BE2C (cell line): ENCODE measurements around the gene AFF1.

Experiments
- DNase-seq: peaks from one replicate; pipeline ENCODE4 v3.0.0-alpha.2; 2020
- H3K27me3 ChIP-seq: fragments of 250-450 bp; sonication (Bioruptor Pico); 2 replicates; pipeline ENCODE4 v1.5.1; 2020; ENCODE audit warnings: mild to moderate bottlenecking
- H3K36me3 ChIP-seq: fragments of 250-450 bp; sonication (Bioruptor Pico); 2 replicates; pipeline ENCODE4 v1.5.1; 2020; ENCODE audit warnings: mild to moderate bottlenecking
- H3K4me1 ChIP-seq: fragments of 250-450 bp; sonication (Bioruptor Pico); 2 replicates; pipeline ENCODE4 v1.5.1; 2020
- H3K4me3 ChIP-seq: 2 replicates; pipeline ENCODE4 v1.5.1; 2011; ENCODE audit warnings: low read depth, low read length
- H3K9me3 ChIP-seq: fragments of 250-450 bp; sonication (Bioruptor Pico); 2 replicates; pipeline ENCODE4 v1.5.1; 2020
- CTCF ChIP-seq: IDR thresholded peaks from 2 replicates; pipeline ENCODE4 v1.5.1; 2012; ENCODE audit warnings: mild to moderate bottlenecking, low read depth, low read length

The AFF1 gene

GRCh38 chr4:86959588-86960500, 25.0 kb downstream of the AFF1 start:
- Histone ChIP-seq H3K36me3 (no peaks in the 10 kb centered on the region), H3K9me3 (no peaks in the 10 kb centered on the region), H3K27me3 (no peaks in the 10 kb centered on the region), H3K4me3 (no peak overlapping the region), H3K4me1 (peaks cover 9% of the 10 kb centered on the region)
- DNase-seq: no peak
- no peak for TF ChIP-seq CTCF

GRCh38 chr4:86960557-86960961, 25.7 kb downstream of the AFF1 start:
- Histone ChIP-seq H3K9me3 (no peaks in the 10 kb centered on the region), H3K36me3 (no peaks in the 10 kb centered on the region), H3K4me3 (no peak overlapping the region), H3K4me1 (peaks cover 9% of the 10 kb centered on the region), H3K27me3 (no peaks in the 10 kb centered on the region)
- DNase-seq: no peak
- TF ChIP-seq CTCF: no peak

GRCh38 chr4:86961116-86961515, 26.3 kb downstream of the AFF1 start:
- DNase-seq: no peak
- H3K9me3 ChIP-seq: no peaks in the 10 kb centered on the region
- H3K27me3 ChIP-seq: no peaks in the 10 kb centered on the region
- H3K4me1 ChIP-seq: peaks cover 9% of the 10 kb centered on the region
- no peaks in the 10 kb centered on the region for H3K36me3 ChIP-seq
- no peak for TF ChIP-seq CTCF
- no peak overlapping the region for H3K4me3 ChIP-seq

GRCh38 chr4:86961605-86962295, 26.9 kb downstream of the AFF1 start:
- TF ChIP-seq CTCF: 0 out of 2 replicates have a peak, but pooled peaks have one; percentile 2
- DNase-seq: peak; percentile 28
- no peaks in the 10 kb centered on the region for H3K27me3 ChIP-seq
- no peaks in the 10 kb centered on the region for H3K9me3 ChIP-seq
- H3K36me3 ChIP-seq: no peaks in the 10 kb centered on the region
- H3K4me3 ChIP-seq: no peak overlapping the region; the same call in 1 of the 2 replicates
- peaks cover 9% of the 10 kb centered on the region for H3K4me1 ChIP-seq

- TF ChIP-seq CTCF: no peak
- Histone ChIP-seq H3K36me3 (no peaks in the 10 kb centered on the region), H3K4me3 (no peak overlapping the region), H3K27me3 (no peaks in the 10 kb centered on the region), H3K4me1 (peaks cover 11% of the 10 kb centered on the region), H3K9me3 (no peaks in the 10 kb centered on the region)
- DNase-seq: no peak
Measured at GRCh38 chr4:86963697-86964096, 28.9 kb downstream of the AFF1 start.
